Activated naive CD4-positive, alpha-beta T cell treated with anti-CD3 and anti-CD28 coated beads, Interleukin-2, amount 10 ng/mL, durations not matched to agents 7 days and 5 days (primary cell): ENCODE results near the gene SIPA1L3.

Experiments
- CTCF ChIA-PET: fragments of 350-600 bp; sonication (Branson Sonifier 250); formaldehyde crosslinking; loops from one replicate; lab custom pipeline; 2021; ENCODE audit warnings: antibody characterized with exemption; lab: Charles Lee
- DNase-seq: peaks from one replicate; pipeline ENCODE4 v3.0.0-alpha.2; 2020
- H3K27ac Mint-ChIP-seq: one replicate; pipeline ENCODE4 v1.8.0; 2021; ENCODE audit warnings: mild to moderate bottlenecking, moderate library complexity, mixed read lengths
- H3K27me3 Mint-ChIP-seq: one replicate; pipeline ENCODE4 v1.8.0; 2021; ENCODE audit warnings: mild to moderate bottlenecking, mixed read lengths
- H3K36me3 Mint-ChIP-seq: one replicate; pipeline ENCODE4 v1.8.0; 2021; ENCODE audit warnings: mixed read lengths
- H3K4me1 Mint-ChIP-seq: one replicate; pipeline ENCODE4 v1.8.0; 2021; ENCODE audit warnings: mixed read lengths
- H3K4me3 Mint-ChIP-seq: one replicate; pipeline ENCODE4 v1.8.0; 2021; ENCODE audit warnings: mild to moderate bottlenecking, moderate library complexity, mixed read lengths
- H3K9me3 Mint-ChIP-seq: one replicate; pipeline ENCODE4 v1.8.0; 2021; ENCODE audit warnings: mixed read lengths

SIPA1L3 gene

GRCh38 chr19:38207543-38207942, 300.5 kb downstream of the SIPA1L3 start:
- CTCF ChIA-PET: no interaction called here
- Mint-ChIP-seq H3K4me1 (peaks cover 7% of the 10 kb centered on the region), H3K4me3 (no peak overlapping the region), H3K9me3 (no peaks in the 10 kb centered on the region), H3K36me3 (peaks cover 2% of the 10 kb centered on the region), H3K27me3 (peaks cover 48% of the 10 kb centered on the region), H3K27ac (no peak overlapping the region)
- DNase-seq: no peak

- Mint-ChIP-seq H3K9me3 (no peaks in the 10 kb centered on the region), H3K27ac (no peak overlapping the region), H3K4me1 (peaks cover 9% of the 10 kb centered on the region), H3K27me3 (peaks cover 58% of the 10 kb centered on the region), H3K4me3 (no peak overlapping the region), H3K36me3 (peaks cover 2% of the 10 kb centered on the region)
- CTCF ChIA-PET: no interaction called here
- no peak for DNase-seq
These were observed 301.6 kb downstream of the SIPA1L3 start for GRCh38 chr19:38208571-38208970.

- Mint-ChIP-seq H3K4me1 (peaks cover 15% of the 10 kb centered on the region), H3K9me3 (no peaks in the 10 kb centered on the region), H3K4me3 (no peak overlapping the region), H3K36me3 (peaks cover 2% of the 10 kb centered on the region), H3K27me3 (peaks cover 64% of the 10 kb centered on the region), H3K27ac (no peak overlapping the region)
- no peak for DNase-seq
- CTCF ChIA-PET: no interaction called here
These were observed 302.1 kb downstream of the SIPA1L3 start for GRCh38 chr19:38209152-38209551.

DNA sequence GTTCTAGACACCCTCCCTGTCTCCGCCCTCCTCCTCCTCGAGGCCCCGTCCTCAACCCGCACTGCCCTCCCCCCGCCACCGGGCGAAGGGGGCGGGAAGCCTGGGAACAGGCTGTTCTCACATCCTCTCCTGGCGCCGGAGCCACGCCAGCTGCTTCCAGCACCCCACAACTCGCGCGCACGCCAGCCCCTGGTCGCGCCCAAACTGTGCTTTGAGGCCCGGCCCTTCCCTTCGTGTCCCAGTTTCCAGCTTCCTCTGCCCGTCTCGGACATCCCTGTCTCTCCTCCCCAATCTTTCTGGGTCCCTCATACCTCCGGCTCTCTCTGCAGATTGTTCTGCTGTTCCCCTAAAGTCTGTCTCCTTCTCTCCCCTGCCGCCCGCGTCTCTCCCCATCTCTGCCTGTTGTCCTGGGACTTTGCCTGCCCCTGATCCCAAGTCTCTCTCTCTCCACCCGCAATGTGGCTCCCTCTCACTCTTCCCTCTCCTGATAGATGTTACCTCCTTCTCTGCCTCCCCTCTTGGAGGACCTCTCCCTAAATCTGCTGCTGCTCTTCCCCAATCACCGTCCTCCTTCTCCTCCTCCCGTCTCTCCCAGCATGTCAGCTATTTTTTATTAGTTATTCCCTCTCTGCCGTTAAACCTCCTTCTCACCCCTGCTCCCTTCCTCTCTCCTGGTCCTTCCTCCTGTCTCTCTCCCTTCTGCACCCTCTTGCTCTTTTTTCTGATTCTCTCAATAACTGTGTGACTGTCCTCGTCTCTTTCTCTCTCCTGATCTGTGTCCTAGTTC, 302.9 kb downstream of the SIPA1L3 start:
- peaks cover 71% of the 10 kb centered on the region for H3K27me3 Mint-ChIP-seq
- DNase-seq: no peak
- no peak overlapping the region for H3K27ac Mint-ChIP-seq
- peaks cover 2% of the 10 kb centered on the region for H3K36me3 Mint-ChIP-seq
- H3K4me3 Mint-ChIP-seq: no peak overlapping the region
- no peaks in the 10 kb centered on the region for H3K9me3 Mint-ChIP-seq
- CTCF ChIA-PET: no interaction called here
- peaks cover 20% of the 10 kb centered on the region for H3K4me1 Mint-ChIP-seq

- Mint-ChIP-seq H3K27me3 (peaks cover 77% of the 10 kb centered on the region), H3K9me3 (no peaks in the 10 kb centered on the region), H3K4me1 (peaks cover 20% of the 10 kb centered on the region), H3K4me3 (no peak overlapping the region), H3K27ac (no peak overlapping the region), H3K36me3 (peaks cover 2% of the 10 kb centered on the region)
- DNase-seq: no peak
- CTCF ChIA-PET: no interaction called here
These were observed 303.5 kb downstream of the SIPA1L3 start for GRCh38 chr19:38210458-38210987.

DNA sequence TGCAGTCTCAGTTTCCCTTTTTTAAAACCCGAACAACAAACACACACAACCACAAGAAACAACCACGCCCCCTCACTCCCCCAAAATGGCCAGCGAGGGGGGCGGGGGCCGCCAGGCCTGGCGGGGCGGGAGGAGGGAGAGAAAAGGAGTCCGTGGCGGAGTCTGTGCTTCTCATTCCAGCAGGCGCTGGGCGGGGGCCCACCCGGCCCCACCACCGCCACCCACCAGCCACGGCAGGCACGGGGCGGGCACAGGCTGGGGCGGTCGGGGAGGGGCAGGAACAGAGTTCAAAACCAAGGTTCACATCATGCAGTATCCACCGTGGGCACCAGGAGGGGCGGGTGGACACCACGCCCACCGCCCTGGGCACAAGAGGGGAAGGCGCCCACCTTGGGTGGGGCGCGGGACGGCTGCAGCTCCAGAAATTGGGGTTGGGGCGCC, 304.2 kb downstream of the SIPA1L3 start:
- peaks cover 20% of the 10 kb centered on the region for H3K4me1 Mint-ChIP-seq
- CTCF ChIA-PET: no interaction called here
- H3K4me3 Mint-ChIP-seq: no peak overlapping the region
- no peak overlapping the region for H3K27ac Mint-ChIP-seq
- no peak for DNase-seq
- H3K36me3 Mint-ChIP-seq: peaks cover 2% of the 10 kb centered on the region
- H3K9me3 Mint-ChIP-seq: no peaks in the 10 kb centered on the region
- peaks cover 83% of the 10 kb centered on the region for H3K27me3 Mint-ChIP-seq

GRCh38 chr19:38211766-38212165, 304.8 kb downstream of the SIPA1L3 start:
- CTCF ChIA-PET: no interaction called here

GRCh38 chr19:38213469-38213868, 306.5 kb downstream of the SIPA1L3 start:
- no peak overlapping the region for H3K27ac Mint-ChIP-seq
- CTCF ChIA-PET: interaction anchor here (1.2 kb wide), 1 partner anchor 13 kb away, joined by 4 read pairs; no protein-coding TSS in a partner anchor
- no peak for DNase-seq
- H3K36me3 Mint-ChIP-seq: peaks cover 2% of the 10 kb centered on the region
- H3K27me3 Mint-ChIP-seq: peaks cover 93% of the 10 kb centered on the region
- H3K9me3 Mint-ChIP-seq: no peaks in the 10 kb centered on the region
- H3K4me1 Mint-ChIP-seq: peaks cover 20% of the 10 kb centered on the region
- H3K4me3 Mint-ChIP-seq: no peak overlapping the region

More at GRCh38 chr19:38211766-38212165, 304.8 kb downstream of the SIPA1L3 start:
- H3K4me1 Mint-ChIP-seq: peaks cover 20% of the 10 kb centered on the region
- no peaks in the 10 kb centered on the region for H3K9me3 Mint-ChIP-seq
- no peak overlapping the region for H3K27ac Mint-ChIP-seq
- no peak for DNase-seq
- H3K27me3 Mint-ChIP-seq: peaks cover 89% of the 10 kb centered on the region
- H3K4me3 Mint-ChIP-seq: no peak overlapping the region
- peaks cover 2% of the 10 kb centered on the region for H3K36me3 Mint-ChIP-seq

DNA sequence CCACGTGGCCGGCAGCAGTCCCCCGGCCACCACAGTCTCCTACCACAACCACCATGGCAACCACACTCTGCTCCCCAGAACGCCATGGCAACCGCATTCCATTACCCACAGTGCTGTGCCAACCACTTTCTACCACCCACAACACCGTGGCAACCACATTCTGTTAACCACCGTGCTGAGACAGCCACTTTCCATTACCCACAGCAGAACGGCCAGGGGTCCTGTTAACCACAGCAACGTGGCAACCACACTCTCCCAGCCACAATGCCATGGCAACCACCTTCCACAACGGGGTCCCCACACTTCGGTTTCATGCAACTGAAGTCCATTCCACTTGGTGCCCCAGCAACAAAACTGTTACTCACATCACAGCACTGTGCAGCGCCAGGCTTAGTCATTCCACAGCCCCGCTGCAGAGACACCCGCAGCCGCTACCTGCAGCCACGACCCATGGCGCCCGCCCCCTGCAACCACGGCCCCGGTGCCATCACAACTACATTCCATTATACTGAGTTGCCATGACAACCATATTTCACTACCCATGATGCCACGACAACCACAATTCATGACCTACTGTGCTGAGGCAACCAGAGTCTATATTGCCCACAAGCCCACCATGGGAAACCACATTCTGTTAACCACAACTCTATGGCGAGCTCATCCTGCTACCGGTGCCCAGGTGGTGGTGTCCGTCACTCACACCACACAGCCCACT, 307.1 kb downstream of the SIPA1L3 start:
- CTCF ChIA-PET: no interaction called here
- DNase-seq: peak; percentile 65
- peaks cover 2% of the 10 kb centered on the region for H3K36me3 Mint-ChIP-seq
- peak overlapping the region; percentile 55 for H3K27ac Mint-ChIP-seq
- H3K27me3 Mint-ChIP-seq: peaks cover 93% of the 10 kb centered on the region
- H3K4me1 Mint-ChIP-seq: peaks cover 20% of the 10 kb centered on the region
- no peaks in the 10 kb centered on the region for H3K9me3 Mint-ChIP-seq
- no peak overlapping the region for H3K4me3 Mint-ChIP-seq

DNA sequence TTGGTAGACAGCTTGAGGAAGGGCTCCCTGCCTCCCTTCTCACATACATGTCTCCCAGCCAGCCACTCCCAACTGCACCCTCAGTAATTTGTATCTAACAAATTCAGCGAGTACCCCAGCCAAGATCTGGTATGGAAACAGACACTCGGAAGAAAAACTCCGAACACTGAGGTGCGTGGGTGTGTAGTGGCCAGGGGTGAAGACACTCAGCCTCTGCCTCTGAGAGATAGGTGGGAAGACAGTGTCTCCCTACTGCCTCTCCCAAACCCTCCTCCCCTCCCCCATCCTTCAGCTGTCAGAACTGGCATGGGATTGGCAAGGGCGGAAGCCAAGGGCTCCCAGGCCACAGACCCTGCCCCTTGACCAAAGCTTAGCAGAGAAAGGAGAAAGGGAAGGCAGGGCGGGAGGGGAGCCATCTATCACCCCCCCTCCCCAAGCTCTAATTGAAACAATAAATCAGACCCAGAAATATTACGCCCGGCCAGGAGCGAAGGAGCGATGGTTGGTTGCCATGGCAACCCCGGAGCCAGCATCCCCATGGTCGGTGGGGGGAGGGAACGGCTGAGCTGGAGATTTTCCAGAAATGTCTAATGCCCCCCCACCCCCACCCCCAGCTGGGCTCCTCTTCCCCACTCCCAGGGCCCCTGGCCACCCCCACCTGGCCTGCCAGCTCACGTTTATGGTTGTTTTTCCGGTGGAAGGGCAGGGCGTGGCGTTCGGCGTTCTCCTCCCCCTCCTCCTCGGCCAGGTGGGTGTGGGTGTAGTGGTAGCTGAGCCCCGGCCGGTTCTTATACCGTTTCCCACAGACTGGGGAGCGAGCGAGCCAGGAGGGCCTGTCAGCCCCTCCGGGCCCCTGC, 310.0 kb downstream of the SIPA1L3 start:
- Mint-ChIP-seq H3K9me3 (no peaks in the 10 kb centered on the region), H3K4me3 (no peak overlapping the region), H3K36me3 (no peaks in the 10 kb centered on the region), H3K4me1 (peaks cover 13% of the 10 kb centered on the region), H3K27me3 (peaks cover 90% of the 10 kb centered on the region), H3K27ac (no peak overlapping the region)
- CTCF ChIA-PET: no interaction called here
- DNase-seq: no peak

- Mint-ChIP-seq H3K4me3 (no peak overlapping the region), H3K4me1 (peaks cover 16% of the 10 kb centered on the region), H3K36me3 (no peaks in the 10 kb centered on the region), H3K9me3 (no peaks in the 10 kb centered on the region), H3K27me3 (peaks cover 90% of the 10 kb centered on the region), H3K27ac (no peak overlapping the region)
- CTCF ChIA-PET: no interaction called here
- DNase-seq: no peak
These were observed 311.2 kb downstream of the SIPA1L3 start for GRCh38 chr19:38218204-38218603.

- Mint-ChIP-seq H3K4me3 (no peak overlapping the region), H3K4me1 (peaks cover 14% of the 10 kb centered on the region), H3K36me3 (peaks cover under 1% of the 10 kb centered on the region), H3K9me3 (no peaks in the 10 kb centered on the region), H3K27me3 (peaks cover 90% of the 10 kb centered on the region), H3K27ac (no peak overlapping the region)
- DNase-seq: no peak
- CTCF ChIA-PET: interaction anchor here (3.1 kb wide), 1 partner anchor 316 kb away, joined by 8 read pairs; no protein-coding TSS in a partner anchor
These were observed 312.2 kb downstream of the SIPA1L3 start for GRCh38 chr19:38219221-38219620.

DNA sequence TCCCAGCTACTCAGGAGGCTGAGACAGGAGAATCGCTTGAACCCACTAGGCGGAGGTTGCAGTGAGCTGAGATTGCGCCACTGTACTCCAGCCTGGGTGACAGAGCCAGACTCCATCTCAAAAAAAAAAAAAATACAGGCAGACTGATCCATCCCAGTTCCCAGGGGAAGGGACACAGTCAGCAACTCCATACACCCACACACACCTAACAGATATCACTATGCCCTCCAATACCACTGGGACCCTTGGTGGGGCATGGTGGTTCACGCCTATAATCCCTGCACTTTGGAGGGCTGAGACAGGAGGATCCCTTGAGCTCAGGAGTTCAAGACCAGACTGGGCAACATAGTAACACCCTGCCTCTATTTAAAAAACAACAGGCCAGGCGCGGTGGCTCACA, 314.4 kb downstream of the SIPA1L3 start:
- Mint-ChIP-seq H3K36me3 (peaks cover 2% of the 10 kb centered on the region), H3K4me3 (no peak overlapping the region), H3K27me3 (peaks cover 92% of the 10 kb centered on the region), H3K27ac (no peak overlapping the region), H3K4me1 (peaks cover 16% of the 10 kb centered on the region), H3K9me3 (no peaks in the 10 kb centered on the region)
- DNase-seq: no peak
- CTCF ChIA-PET: interaction anchor here (3.1 kb wide), 1 partner anchor 319 kb away, joined by 8 read pairs; no protein-coding TSS in a partner anchor
